Measurements from ENCODE around the gene MMP21. TPM values are rescaled to one million over a fixed set of nuclear protein-coding genes. Genes with fewer than 3 reads are reported as not detected.

Gene MMP21
- total RNA-seq, 4 donors from 2014 or later = 0.22 to 0.59 (median 0.30) TPM; not detected in 1

DNA sequence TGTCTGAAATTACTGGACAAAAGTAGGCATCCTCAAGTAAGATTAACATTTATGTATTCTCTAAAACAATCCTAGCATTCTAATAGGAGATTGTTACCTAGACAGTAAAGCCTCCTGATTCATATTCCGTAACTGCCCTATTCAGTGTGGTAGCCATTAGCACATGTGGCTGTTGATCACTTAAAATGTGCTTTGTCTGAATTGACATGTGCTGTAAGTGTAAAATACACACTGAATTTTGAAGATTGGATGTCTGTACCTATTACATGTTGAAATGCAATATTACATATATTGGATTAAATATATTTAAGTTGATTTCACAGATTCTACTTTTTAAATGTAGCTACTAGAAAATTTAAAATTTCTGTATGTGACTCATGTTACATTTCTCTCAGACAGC is 41.5 kb downstream of the MMP21 start:
- no peak for DNase-seq (ENCODE audit: low spot score in 2 of 2)
- H3K4me1 ChIP-seq = no peaks in the 10 kb centered on the region
- peaks cover 0 to 98% (median 40%) of the 10 kb centered on the region in 3 donors for H3K36me3 ChIP-seq
- no peaks in the 10 kb centered on the region for H3K27me3 ChIP-seq
- no peak for TF ChIP-seq EP300 (IDR thresholded peaks at IDR 0.05)
- no peak for TF ChIP-seq POLR2A (IDR thresholded peaks at IDR 0.05)
- no peak for TF ChIP-seq CTCF (IDR thresholded peaks at IDR 0.05)
- no peaks in the 10 kb centered on the region for H3K9me3 ChIP-seq
- no peak overlapping the region for H3K4me3 ChIP-seq
- H3K27ac ChIP-seq = no peak overlapping the region
- 94 to 95% methylated on average over 1 of the region's 1 CpG for WGBS, 2 donors

DNA sequence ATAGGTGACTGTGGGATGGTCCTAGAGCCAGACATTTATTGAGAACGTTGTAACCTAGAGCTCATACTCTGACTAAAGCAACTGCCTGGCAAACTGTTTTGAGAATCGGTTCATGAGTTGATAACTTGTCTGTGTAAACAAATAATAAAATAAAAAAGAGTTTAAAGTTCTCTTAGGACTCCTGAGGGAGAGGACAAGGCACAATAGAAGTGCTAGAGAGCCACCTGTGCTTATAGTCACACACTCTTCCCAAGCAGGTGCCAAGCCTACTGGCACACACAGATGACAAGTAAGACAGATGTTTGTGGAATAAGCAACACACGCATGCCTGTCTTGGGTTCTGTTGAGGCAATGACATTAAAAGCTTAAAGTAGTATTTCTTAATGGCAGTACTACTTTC is 48.2 kb downstream of the MMP21 start:
- H3K36me3 ChIP-seq = peaks cover 0 to 98% (median 44%) of the 10 kb centered on the region in 3 donors
- no peaks in the 10 kb centered on the region for H3K4me1 ChIP-seq
- no peak overlapping the region for H3K4me3 ChIP-seq
- WGBS, 2 donors = 64 to 65% methylated on average over 3 of the region's 3 CpGs
- no peak overlapping the region for H3K27ac ChIP-seq
- no peak for DNase-seq (ENCODE audit: low spot score in 2 of 2)
- TF ChIP-seq EP300 (IDR thresholded peaks at IDR 0.05) (no peak), POLR2A (IDR thresholded peaks at IDR 0.05) (no peak), CTCF (IDR thresholded peaks at IDR 0.05) (no peak)
- no peaks in the 10 kb centered on the region for H3K9me3 ChIP-seq
- H3K27me3 ChIP-seq = no peaks in the 10 kb centered on the region

- Histone ChIP-seq H3K27ac (no peak overlapping the region), H3K4me1 (peaks cover 0 to 3% (median 0%) of the 10 kb centered on the region in 4 donors), H3K36me3 (peaks cover 0 to 98% (median 44%) of the 10 kb centered on the region in 3 donors), H3K27me3 (no peaks in the 10 kb centered on the region), H3K4me3 (no peak overlapping the region), H3K9me3 (no peaks in the 10 kb centered on the region)
- DNase-seq (ENCODE audit: low spot score in 2 of 2) = no peak
- WGBS, 2 donors = 92 to 94% methylated on average over 7 of the region's 7 CpGs
- no peak for TF ChIP-seq POLR2A (IDR thresholded peaks at IDR 0.05)
- TF ChIP-seq CTCF (IDR thresholded peaks at IDR 0.05) = no peak
- TF ChIP-seq EP300 (IDR thresholded peaks at IDR 0.05) = no peak
These were observed 48.7 kb downstream of the MMP21 start for GRCh38 chr10:125726914-125727313.

DNA sequence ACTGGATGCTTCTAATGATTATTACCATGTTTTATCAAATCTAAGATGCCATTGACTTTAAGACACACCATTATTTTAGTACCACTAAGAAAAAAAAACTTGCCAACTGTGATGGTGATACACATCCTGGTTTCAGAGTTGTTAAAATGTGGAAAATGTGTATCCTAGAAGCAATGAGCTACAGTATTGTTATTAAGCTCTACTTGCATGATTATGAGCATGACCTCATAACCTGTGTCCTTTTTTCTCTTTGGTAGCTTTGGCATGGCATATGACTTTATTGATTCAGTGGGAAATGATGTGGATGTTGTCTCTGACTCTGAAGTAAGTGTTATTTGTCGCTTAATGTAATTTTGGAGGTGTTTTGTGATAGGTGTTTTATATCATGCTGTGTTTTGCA is 52.8 kb downstream of the MMP21 start:
- Histone ChIP-seq H3K27me3 (no peaks in the 10 kb centered on the region), H3K27ac (no peak overlapping the region), H3K36me3 (peaks cover 0 to 62% (median 28%) of the 10 kb centered on the region in 3 donors), H3K4me1 (peaks cover 0 to 31% (median 14%) of the 10 kb centered on the region in 4 donors), H3K9me3 (peaks cover 0 to 6% (median 0%) of the 10 kb centered on the region in 4 donors), H3K4me3 (no peak overlapping the region)
- no peak for TF ChIP-seq POLR2A (IDR thresholded peaks at IDR 0.05)
- no peak for TF ChIP-seq EP300 (IDR thresholded peaks at IDR 0.05)
- TF ChIP-seq CTCF (IDR thresholded peaks at IDR 0.05) = no peak
- DNase-seq (ENCODE audit: low spot score in 2 of 2) = no peak
- 91 to 98% methylated on average over 1 of the region's 1 CpG for WGBS, 2 donors

DNA sequence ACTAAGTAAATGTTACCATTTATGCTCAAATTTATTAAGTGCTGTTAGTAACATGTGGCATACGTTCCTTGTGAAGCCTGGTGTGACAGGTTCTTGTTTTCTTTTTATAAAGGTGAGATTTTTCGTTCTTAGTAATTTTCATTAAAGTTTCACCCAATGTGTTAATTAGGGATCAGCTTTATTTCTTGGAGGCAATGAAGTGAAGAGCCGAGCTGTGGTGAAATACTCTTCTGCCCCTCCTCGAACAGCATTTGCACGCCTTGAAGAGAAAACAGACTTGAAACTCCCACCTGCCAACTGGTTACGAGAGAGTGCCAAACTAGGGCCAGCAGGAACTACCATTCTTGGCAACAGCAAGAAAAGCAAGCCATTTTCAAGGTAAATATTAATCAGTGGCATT is 54.6 kb downstream of the MMP21 start:
- peaks cover 0 to 10% (median 0%) of the 10 kb centered on the region in 4 donors for H3K9me3 ChIP-seq
- H3K27me3 ChIP-seq = no peaks in the 10 kb centered on the region
- no peak overlapping the region for H3K27ac ChIP-seq
- peaks cover 0 to 44% (median 12%) of the 10 kb centered on the region in 3 donors for H3K36me3 ChIP-seq
- peaks cover 0 to 31% (median 14%) of the 10 kb centered on the region in 4 donors for H3K4me1 ChIP-seq
- TF ChIP-seq CTCF (IDR thresholded peaks at IDR 0.05) (no peak), EP300 (IDR thresholded peaks at IDR 0.05) (no peak), POLR2A (IDR thresholded peaks at IDR 0.05) (no peak)
- H3K4me3 ChIP-seq = no peak overlapping the region
- no peak for DNase-seq (ENCODE audit: low spot score in 2 of 2)
- 88 to 93% methylated on average over 6 of the region's 6 CpGs for WGBS, 2 donors

Measured in tibial nerve (tissue), 4 donors.